NCI-H2196 treated with DMSO at 0.1 percent for 48 hours (cell line): Measurements from ENCODE around the gene SP9.

ENCODE experiments used
- DNase-seq: peaks from one replicate; lab custom pipeline; 2025; ENCODE audit not compliant: unreplicated experiment; lab: John Stamatoyannopoulos, UW

Gene SP9

GRCh38 chr2:174334781-174335251 lies at the start of gene SP9:
TSS of gene SP9 (plus strand) at chr2:174334954. CDS start at chr2:174335093, 139 bp downstream.
- no peak for DNase-seq

GRCh38 chr2:174286172-174286571 lies 48.6 kb upstream of the SP9 start:
- DNase-seq = no peak

DNA sequence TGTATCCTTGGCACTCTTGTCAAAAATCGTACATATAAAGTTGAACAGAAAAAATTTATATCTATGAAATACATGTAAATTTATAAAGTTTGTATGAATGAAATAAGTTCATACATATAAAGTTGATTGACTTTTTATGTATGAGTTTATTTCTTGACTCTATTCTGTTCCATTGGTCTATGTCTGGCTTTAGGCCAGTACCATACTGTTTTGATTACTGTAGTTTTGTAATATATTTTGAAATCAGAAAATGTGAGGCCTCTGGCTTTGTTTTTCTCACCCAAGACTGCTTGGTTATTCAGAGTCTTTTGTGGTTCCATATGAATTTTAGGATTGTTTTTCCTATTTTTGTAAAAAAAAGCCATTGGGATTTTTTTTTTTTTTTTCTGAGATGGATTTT lies 41.8 kb upstream of the SP9 start:
- DNase-seq = no peak

- DNase-seq = no peak
Observed at GRCh38 chr2:174300114-174300513, 34.6 kb upstream of the SP9 start.

DNA sequence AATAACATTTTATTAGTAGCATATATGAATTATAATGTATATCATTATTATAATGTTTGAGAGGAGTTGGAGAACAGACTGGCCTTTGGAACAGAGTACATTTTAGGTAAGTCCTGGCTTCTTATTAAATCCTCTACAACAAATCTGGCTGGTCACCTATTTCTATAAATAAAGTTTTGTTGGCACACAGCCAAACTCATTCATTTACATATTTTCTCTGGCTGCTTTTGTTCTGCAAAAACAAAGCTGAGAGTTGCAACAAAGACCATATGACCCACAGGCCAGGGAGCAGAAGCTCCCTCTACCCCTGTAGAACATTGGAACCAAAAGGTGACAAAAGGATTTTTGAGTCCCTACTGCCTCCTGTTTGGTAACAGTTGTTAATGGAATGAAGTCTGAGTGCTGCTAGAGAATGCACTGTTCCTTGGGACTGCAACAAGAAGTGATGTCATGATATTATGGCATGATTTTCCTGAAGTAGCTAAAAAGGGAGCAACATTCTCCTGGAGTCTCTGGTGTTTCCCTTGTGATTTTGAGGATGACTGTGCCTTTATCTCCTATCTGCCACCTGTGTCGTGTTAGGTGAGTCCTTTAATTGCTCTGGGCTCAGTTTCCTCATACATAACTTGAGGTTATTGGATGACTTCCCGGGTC lies 22.0 kb upstream of the SP9 start:
- DNase-seq = no peak

DNA sequence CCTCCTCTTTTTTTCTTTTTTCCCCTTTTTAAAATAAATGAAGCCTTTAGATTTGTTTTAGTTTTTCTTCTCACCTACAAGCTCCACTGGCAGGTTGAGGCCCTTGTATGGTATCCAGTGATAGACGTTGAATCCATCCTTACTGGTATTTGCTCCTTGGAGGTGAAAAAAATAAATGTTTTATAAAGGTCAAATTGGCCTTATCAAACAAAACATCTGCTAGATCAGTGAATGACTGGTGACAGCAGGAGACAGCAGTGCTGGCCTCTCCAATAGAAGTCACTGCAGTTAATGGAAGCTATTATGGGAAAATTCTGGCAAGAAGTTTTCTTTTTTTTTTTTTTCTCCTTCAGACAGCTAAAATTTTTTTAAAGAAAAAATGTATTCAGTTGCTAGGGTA lies 12.6 kb upstream of the SP9 start:
- DNase-seq = no peak

- no peak for DNase-seq
Observed at GRCh38 chr2:174322746-174323145, 12.0 kb upstream of the SP9 start.

GRCh38 chr2:174324530-174324929 lies 10.2 kb upstream of the SP9 start:
- DNase-seq = no peak

DNA sequence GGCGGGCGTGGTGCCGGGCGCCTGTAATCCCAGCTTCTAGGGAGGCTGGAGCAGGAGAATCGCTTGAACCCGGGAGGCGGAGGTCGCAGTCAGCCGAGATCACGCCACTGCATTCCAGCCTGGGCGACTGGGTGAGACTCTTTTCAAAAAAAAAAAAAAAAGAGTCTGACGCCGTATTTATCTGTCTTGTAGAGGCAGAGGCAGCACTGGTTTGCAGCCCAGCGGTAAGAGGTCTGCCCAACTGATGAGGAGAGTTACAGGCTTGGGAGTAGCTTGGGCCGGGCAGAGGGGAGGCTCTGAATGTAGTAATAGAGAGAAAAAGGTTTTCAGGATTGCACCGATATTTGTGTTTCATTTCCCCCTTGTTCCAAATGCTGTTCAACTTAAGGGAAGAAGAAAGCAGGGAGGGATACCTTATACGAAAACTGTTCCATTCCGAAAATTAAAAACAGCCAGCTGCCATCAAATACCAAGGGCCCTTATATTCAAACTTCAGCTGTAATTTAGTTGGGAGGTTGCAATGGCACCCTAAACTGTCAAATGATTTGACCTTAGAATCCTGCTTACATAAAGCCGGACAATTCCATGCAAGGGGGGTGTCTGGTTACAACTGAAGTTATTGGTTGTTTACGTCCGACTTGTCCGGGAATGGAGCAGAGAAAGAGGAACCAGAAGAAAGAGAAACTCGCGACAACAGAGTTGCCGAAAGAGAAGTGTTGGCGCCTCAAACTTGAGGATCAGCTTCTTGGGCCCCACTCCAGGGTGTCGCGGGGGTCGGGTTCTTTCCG lies 9.2 kb upstream of the SP9 start:
- no peak for DNase-seq

DNA sequence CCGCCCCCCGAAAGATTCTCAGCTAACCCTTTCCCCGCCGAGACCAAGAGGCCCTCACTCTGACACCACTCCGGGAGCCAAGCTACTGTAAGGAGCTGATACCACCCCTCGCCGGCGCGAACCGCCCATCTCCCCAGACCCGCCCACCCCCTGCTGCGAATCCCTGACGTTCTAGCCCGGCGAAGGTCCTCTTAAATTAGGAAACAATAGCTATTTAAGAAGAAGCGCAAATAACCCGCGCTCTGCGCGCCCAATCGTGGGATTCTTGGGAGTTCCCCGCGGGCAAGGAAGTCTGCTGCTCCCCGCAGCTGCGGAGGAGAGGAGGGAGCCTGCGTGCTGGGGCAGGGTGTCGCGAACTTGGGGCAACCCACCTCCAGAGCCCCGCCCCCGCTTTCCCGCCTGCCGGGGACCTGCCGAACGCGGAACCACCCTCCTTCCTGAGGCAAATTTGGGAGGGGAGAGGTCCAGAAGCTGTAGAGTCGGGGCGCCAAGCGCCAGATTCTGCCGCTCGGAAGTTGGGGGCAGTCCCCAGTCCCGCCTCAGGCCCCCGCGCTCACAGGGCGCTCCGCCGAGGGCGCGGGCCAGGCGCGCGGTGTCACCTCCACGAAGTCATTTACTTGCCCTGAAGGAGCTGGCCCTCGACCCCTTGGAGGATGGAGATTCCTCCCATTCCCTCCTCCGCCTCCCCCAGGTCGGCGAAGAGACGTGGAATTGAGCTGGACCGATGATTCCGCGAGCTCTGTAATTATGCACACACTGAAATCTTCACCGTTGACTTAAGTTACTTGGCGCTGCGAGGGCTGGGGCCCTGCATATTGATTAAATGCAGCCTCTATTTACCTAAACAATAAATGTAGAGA lies 8.4 kb upstream of the SP9 start:
- DNase-seq = no peak

- no peak for DNase-seq
Observed at GRCh38 chr2:174327021-174327840, 7.5 kb upstream of the SP9 start.

DNA sequence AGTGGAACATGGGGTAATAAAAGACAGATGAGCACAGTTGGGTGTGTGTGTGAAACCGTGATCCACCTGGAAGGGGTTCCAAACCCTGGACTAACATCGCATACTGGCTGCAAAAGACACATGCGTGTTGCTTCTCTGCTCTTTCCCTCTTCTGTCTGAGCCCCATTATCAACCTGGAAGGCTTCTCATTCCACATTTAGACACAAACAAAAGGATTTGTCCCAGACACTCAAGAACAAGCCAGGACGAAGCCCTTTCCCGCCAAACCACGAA lies 7.0 kb upstream of the SP9 start:
- no peak for DNase-seq

- no peak for DNase-seq
Observed at GRCh38 chr2:174328114-174328960, 6.4 kb upstream of the SP9 start.

DNA sequence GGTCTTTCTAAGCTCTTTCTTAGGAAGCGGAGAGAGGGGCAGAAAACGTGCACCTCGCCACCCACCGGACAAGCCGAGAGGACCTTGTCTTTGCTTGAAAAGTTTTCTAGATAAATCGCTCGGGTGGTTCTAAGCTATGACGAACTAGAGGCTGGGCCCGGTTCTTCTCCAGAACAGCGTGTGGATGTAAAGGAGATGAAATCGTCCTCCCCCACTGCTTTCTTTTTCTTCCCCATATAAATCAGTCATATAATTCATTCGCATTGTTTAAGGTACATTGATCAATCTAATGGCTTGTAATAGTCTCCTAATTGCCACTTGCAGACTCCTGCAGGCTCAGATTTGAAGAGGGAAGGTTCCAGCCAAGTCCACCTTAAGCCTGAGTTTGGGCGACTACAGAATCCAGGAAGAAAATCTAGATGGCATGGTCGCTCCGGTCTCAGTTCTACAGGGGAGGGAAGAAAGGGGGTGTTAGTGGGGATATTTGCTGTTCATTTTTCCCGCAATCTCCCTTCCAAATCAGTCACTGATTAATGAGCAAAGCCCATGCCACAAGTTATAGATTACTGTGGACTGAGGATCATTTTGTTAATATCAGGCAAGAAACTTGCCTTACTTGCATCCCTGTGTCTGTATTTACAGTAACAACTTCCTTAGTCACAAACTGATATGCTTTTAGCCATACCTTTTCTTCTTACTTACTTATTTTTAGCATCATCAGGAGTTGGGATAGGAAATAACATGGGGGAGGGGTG lies 5.6 kb upstream of the SP9 start:
- DNase-seq = no peak

DNA sequence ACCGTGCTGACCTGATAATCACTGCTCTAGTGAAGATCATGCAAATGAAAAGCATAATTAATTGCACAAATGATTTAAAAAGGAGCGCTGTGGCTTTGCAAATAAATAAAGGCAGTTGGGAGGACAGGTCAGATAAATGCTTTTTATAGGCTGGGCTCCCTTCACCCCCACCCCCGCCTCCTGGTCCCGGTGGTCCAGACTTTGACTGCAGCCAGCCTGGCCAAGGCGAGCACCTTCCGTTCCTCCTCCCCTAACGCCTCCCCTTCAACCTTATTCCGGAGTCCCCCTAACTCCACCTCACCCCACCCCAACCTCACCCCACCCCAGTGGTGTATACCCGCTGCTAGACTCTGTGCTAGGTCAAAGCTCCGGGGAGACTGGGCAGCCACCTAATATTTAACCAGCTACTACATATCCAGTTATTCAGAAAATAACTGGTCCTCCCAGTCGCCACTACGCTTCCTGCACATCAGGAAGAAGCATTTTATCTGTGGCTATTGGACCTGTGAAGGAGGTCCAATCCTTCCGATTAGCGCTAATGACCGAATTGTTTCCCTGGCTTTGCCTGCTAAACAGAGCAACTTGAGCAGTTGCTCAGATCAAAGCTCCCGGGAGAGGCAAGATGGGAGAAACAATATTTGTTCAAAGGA lies 3.7 kb upstream of the SP9 start:
- no peak for DNase-seq

DNA sequence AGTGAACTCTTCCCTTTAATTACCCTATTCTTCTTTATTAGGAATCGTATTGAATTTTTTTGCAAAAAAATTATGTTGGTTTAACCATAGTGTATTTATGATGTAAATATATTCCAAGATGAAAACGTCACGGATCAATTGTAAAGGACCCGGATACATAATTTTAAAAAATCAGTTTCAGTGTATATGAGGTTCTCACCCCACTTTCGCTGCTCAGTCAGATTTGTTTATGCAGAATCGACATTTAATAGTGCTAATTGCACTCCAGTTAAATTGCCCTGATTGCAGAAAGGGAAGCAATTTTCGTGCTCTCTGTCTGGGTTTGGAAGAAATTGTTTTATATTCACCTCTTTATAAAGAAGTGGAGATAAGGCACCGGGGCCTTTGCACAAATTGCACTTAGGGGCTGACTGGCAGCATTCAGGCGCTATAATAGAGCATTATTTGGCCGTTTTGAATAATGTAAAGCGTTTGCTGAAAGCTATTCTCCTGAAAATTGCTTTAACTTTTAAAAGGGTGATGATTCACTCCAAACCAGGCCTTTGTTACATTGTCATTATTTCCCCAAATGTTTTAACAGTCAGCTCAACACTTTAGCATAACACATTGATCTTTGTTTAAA lies 3.0 kb upstream of the SP9 start:
- DNase-seq = no peak

DNA sequence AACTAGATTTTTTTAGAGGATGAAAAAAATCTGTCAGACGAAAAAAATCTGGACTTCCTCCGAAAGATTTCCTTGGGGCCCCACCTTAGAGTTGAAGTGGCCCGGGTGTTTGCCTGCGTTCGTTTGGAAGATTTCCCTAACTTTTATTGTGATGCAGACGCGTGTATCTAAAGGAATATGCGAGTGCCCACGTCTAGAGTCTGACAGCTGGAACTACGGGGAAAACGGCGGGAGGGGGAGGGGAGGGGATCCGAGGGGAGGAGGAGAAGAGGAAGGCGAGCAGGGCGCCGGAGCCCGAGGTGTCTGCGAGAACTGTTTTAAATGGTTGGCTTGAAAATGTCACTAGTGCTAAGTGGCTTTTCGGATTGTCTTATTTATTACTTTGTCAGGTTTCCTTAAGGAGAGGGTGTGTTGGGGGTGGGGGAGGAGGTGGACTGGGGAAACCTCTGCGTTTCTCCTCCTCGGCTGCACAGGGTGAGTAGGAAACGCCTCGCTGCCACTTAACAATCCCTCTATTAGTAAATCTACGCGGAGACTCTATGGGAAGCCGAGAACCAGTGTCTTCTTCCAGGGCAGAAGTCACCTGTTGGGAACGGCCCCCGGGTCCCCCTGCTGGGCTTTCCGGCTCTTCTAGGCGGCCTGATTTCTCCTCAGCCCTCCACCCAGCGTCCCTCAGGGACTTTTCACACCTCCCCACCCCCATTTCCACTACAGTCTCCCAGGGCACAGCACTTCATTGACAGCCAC lies 2.4 kb upstream of the SP9 start:
- no peak for DNase-seq

DNA sequence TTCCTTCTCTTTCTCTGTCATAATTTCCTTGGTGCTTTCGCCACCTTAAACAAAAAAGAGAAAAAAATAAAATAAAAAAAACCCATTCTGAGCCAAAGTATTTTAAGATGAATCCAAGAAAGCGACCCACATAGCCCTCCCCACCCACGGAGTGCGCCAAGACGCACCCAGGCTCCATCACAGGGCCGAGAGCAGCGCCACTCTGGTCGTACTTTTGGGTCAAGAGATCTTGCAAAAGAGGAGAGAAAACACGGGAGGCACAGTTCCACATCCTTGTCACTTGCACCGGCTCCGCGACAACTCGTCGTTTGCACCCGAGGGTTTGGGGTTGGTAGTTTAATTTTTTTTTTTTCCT lies 1.8 kb upstream of the SP9 start:
- no peak for DNase-seq
